Mesothelial cell of epicardium (in vitro differentiated cells): ENCODE measurements around the gene RBP3. TPM values are rescaled to one million over a fixed set of nuclear protein-coding genes. Genes with fewer than 3 reads are reported as not detected.

Experiments used
- DNase-seq, 2 experiments: peaks; one replicate each; pipeline ENCODE4 v3.0.0; 2021; ENCODE audit warnings: low spot score in 2 of 2; ENCODE audit not compliant: unreplicated experiment in 2 of 2
- H3K27ac Mint-ChIP-seq: 2 replicates; pipeline ENCODE4 v1.8.0; 2021; ENCODE audit warnings: mixed read lengths
- H3K27me3 Mint-ChIP-seq: 2 replicates; pipeline ENCODE4 v1.8.0; 2021; ENCODE audit warnings: low read depth, mixed read lengths
- H3K36me3 Mint-ChIP-seq: 2 replicates; pipeline ENCODE4 v1.8.0; 2021; ENCODE audit warnings: mixed read lengths
- H3K4me1 Mint-ChIP-seq: 2 replicates; pipeline ENCODE4 v1.8.0; 2021; ENCODE audit warnings: mixed read lengths
- H3K4me3 Mint-ChIP-seq: 2 replicates; pipeline ENCODE4 v1.8.0; 2021; ENCODE audit warnings: mild to moderate bottlenecking, moderate library complexity, mixed read lengths
- H3K9me3 Mint-ChIP-seq: 2 replicates; pipeline ENCODE4 v1.8.0; 2021; ENCODE audit warnings: mixed read lengths
- total RNA-seq: library from RNA; stranded (reverse); gene quantifications from 3 replicates; pipeline ENCODE4 v1.2.1, GENCODE V29; 2021
- TF ChIP-seq, protein P1 (sequence below): fragments of 200-600 bp; sonication (generic); IDR thresholded peaks from one replicate; pipeline ENCODE4 v1.5.0; 2021; ENCODE audit warnings: antibody characterized with exemption; ENCODE audit not compliant: unreplicated experiment

RBP3 gene
- total RNA-seq, 1 donor from 2014 or later, result not detected

- DNase-seq, result no peak
- H3K27ac Mint-ChIP-seq, result no peak overlapping the region
- TF ChIP-seq, protein P1, sequence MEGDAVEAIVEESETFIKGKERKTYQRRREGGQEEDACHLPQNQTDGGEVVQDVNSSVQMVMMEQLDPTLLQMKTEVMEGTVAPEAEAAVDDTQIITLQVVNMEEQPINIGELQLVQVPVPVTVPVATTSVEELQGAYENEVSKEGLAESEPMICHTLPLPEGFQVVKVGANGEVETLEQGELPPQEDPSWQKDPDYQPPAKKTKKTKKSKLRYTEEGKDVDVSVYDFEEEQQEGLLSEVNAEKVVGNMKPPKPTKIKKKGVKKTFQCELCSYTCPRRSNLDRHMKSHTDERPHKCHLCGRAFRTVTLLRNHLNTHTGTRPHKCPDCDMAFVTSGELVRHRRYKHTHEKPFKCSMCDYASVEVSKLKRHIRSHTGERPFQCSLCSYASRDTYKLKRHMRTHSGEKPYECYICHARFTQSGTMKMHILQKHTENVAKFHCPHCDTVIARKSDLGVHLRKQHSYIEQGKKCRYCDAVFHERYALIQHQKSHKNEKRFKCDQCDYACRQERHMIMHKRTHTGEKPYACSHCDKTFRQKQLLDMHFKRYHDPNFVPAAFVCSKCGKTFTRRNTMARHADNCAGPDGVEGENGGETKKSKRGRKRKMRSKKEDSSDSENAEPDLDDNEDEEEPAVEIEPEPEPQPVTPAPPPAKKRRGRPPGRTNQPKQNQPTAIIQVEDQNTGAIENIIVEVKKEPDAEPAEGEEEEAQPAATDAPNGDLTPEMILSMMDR, result no peak
Measured at GRCh38 chr10:47325303-47326291, 22.6 kb upstream of the RBP3 start.

GRCh38 chr10:47326306-47326926, 21.7 kb upstream of the RBP3 start:
- no peaks in the 10 kb centered on the region for H3K36me3 Mint-ChIP-seq
- H3K27ac Mint-ChIP-seq, result no peak overlapping the region
- TF ChIP-seq, protein P1, result no peak
- peaks cover 28% of the 10 kb centered on the region for H3K27me3 Mint-ChIP-seq
- peaks cover 16% of the 10 kb centered on the region for H3K4me1 Mint-ChIP-seq
- H3K4me3 Mint-ChIP-seq, result no peak overlapping the region
- no peak for DNase-seq
- H3K9me3 Mint-ChIP-seq, result no peaks in the 10 kb centered on the region

More at GRCh38 chr10:47325303-47326291, 22.6 kb upstream of the RBP3 start:
- Mint-ChIP-seq H3K4me3 (no peak overlapping the region), H3K27me3 (peaks cover 36% of the 10 kb centered on the region), H3K36me3 (no peaks in the 10 kb centered on the region), H3K4me1 (peaks cover 21% of the 10 kb centered on the region), H3K9me3 (no peaks in the 10 kb centered on the region)

DNA sequence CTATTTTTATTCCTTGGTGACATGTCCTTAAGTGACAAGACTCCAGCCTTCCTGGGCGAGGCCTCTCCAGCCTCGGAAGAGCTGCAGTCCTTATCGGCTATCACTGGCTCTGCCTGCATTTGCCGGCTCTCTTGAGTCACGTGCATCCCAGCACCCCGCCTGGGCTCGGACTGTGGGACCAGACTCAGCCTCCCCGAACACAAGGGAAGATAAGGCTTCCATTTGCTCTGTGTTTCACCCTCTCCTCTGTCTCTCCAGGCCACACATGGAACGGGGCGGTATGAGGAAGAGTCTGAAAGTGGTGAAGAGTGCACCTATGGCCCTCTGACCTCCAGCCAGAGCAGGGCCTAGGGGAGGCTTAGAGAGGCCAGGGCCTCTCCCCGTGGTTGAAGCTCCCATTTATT, 21.2 kb upstream of the RBP3 start:
- peaks cover 23% of the 10 kb centered on the region for H3K27me3 Mint-ChIP-seq
- H3K9me3 Mint-ChIP-seq, result no peaks in the 10 kb centered on the region
- peaks cover 19% of the 10 kb centered on the region for H3K4me1 Mint-ChIP-seq
- no peak for DNase-seq
- H3K27ac Mint-ChIP-seq, result no peak overlapping the region
- no peaks in the 10 kb centered on the region for H3K36me3 Mint-ChIP-seq
- TF ChIP-seq, protein P1, result no peak
- no peak overlapping the region for H3K4me3 Mint-ChIP-seq

DNA sequence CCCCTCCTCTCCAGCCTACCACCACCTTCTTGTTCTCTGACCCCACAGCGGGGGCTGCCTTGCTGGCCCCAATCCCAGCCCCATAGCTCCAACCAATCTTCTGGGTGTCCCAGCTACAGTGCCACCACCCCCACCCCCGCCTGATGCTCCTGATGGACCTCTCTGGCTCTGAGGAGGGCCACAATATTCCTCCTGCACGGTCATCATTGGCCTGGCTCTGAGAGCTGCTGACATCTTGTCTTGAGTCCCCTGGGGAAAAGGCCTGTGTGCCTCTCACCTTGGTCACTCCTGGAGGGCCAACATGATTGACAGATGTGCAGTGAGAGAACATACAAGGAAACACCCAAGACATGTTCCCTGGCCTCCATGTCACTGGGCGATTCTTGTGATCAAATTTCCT, 18.3 kb upstream of the RBP3 start:
- Mint-ChIP-seq H3K9me3 (no peaks in the 10 kb centered on the region), H3K27ac (no peak overlapping the region), H3K4me3 (no peak overlapping the region), H3K27me3 (peaks cover 29% of the 10 kb centered on the region), H3K4me1 (peaks cover 3% of the 10 kb centered on the region), H3K36me3 (no peaks in the 10 kb centered on the region)
- no peak for DNase-seq
- TF ChIP-seq, protein P1, result no peak

- no peak for DNase-seq
- H3K4me3 Mint-ChIP-seq, result no peak overlapping the region
- H3K4me1 Mint-ChIP-seq, result peaks cover 3% of the 10 kb centered on the region
- H3K9me3 Mint-ChIP-seq, result no peaks in the 10 kb centered on the region
- TF ChIP-seq, protein P1, result no peak
- H3K27me3 Mint-ChIP-seq, result peaks cover 30% of the 10 kb centered on the region
- no peaks in the 10 kb centered on the region for H3K36me3 Mint-ChIP-seq
- no peak overlapping the region for H3K27ac Mint-ChIP-seq
Measured at GRCh38 chr10:47330366-47330765, 17.8 kb upstream of the RBP3 start.
